Measurements from ENCODE around the gene IFI16.

The IFI16 gene

DNA sequence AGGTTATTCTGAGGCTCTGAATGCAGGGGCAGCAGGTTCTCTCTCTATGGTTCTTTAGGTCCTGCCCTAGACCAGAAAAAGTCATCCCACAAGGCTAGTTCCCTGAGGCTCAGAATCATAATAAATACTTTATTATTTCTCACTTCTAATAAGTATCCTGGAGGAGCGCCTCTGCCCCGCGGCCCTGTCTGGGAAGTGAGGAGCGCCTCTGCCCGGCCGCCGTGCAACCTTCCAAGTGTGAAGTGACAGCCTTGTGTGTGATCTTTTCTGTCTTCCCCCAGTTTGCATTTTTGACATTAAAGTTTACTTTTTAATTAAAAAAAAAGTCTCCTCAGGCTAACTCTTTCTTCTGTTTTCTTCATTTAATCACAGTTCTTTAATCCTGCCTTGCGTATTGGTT lies 55.4 kb downstream of the IFI16 start:
- H3K9me3 ChIP-seq (ENCODE audit: control insufficient read depth, insufficient read depth, low read length), result no peaks in the 10 kb centered on the region
- H3K36me3 ChIP-seq (ENCODE audit: insufficient read depth, low read length), result no peaks in the 10 kb centered on the region
- no peaks in the 10 kb centered on the region; the same call in 1 of the 2 replicates for H3K4me1 ChIP-seq (ENCODE audit: insufficient read depth, low read length)
- H3K9ac ChIP-seq (ENCODE audit: low read depth, low read length), result no peak overlapping the region

DNA sequence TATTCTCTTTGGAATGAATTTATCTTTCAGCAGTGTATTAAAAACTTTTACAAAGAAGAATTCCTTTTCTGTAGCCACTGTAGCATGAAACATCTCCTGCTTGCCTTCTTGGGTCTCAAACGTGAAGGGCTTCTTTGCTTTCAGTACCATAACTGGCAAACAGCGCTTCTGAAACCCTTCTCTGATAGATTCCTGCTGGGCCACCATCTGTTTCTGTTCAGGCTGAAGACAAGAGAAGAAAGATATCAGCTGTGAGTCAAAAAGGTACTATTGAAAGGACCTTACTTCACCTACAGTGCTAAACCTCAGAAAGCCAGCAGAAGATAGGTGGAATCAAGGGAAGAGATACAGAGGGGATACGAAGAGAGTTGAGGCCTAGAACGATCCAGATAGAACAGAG lies 56.4 kb downstream of the IFI16 start:
- Histone ChIP-seq H3K4me1 (ENCODE audit: insufficient read depth, low read length) (no peaks in the 10 kb centered on the region; the same call in 1 of the 2 replicates), H3K9ac (ENCODE audit: low read depth, low read length) (no peak overlapping the region), H3K36me3 (ENCODE audit: insufficient read depth, low read length) (no peaks in the 10 kb centered on the region), H3K9me3 (ENCODE audit: control insufficient read depth, insufficient read depth, low read length) (no peaks in the 10 kb centered on the region)

DNA sequence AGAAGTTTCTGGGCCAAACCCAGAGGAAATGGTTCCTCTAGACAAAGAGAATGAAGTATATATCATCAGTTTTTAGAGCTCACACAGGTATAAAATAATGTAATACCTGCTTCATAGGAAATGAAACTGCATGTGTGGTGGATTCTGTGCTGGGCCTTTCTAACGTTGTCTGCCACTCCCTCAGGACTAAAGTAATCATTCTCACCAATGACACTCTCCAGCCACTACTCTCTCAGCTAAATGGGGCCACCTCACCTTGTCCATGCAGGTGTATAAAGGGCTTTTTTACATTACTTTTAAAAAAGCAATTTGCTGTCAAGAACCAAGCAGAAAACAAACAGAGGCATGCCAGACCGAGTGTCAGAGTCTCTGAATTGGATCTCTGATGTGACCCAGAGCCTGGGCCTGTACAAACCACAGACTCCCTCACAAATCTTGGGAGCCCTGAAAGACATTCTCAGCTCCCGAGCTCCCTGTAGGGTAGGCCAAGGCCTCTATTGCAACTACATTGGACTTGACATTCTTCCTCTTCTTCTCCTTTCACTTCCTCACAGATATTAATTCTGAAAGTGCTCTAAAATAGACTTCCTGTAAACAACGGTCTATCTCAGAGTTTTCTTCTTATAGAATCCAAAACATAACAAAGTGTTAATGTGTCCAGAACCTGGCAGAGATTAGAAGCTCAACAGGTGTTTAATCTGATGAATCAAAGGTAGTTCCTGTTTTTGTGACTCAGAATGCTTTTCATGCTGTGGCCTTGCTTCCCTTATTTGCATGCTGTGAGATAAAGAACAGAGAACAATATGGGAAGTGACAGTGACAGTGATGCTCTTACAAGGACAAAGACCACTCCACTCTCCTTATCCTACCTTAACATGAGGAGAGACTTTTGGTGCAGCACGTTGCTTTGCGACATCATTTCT lies 58.3 kb downstream of the IFI16 start:
- Histone ChIP-seq H3K36me3 (ENCODE audit: insufficient read depth, low read length) (no peaks in the 10 kb centered on the region), H3K4me1 (ENCODE audit: insufficient read depth, low read length) (no peaks in the 10 kb centered on the region; the same call in 1 of the 2 replicates), H3K9ac (ENCODE audit: low read depth, low read length) (no peak overlapping the region), H3K9me3 (ENCODE audit: control insufficient read depth, insufficient read depth, low read length) (no peaks in the 10 kb centered on the region)

DNA sequence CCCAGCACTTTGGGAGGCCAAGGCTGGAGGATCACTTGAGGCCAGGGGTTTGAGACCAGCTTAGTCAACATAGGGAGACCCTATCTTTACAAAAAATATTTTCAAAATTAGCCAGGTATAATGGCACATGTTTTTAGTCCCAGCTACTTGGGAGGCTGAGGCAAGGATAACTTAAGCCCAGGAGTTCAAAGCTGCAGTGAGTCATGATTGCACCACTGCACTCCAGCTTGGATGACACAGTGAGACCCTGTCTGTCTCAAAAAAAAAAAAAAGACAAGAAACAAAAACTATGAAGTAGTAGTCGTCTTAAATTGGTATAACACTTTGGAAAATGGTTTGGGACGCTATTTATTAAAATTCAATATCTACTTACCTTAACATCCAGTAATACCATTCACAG lies 59.2 kb downstream of the IFI16 start:
- Histone ChIP-seq H3K36me3 (ENCODE audit: insufficient read depth, low read length) (no peaks in the 10 kb centered on the region), H3K9ac (ENCODE audit: low read depth, low read length) (no peak overlapping the region), H3K9me3 (ENCODE audit: control insufficient read depth, insufficient read depth, low read length) (no peaks in the 10 kb centered on the region), H3K4me1 (ENCODE audit: insufficient read depth, low read length) (no peaks in the 10 kb centered on the region; the same call in 1 of the 2 replicates)

DNA sequence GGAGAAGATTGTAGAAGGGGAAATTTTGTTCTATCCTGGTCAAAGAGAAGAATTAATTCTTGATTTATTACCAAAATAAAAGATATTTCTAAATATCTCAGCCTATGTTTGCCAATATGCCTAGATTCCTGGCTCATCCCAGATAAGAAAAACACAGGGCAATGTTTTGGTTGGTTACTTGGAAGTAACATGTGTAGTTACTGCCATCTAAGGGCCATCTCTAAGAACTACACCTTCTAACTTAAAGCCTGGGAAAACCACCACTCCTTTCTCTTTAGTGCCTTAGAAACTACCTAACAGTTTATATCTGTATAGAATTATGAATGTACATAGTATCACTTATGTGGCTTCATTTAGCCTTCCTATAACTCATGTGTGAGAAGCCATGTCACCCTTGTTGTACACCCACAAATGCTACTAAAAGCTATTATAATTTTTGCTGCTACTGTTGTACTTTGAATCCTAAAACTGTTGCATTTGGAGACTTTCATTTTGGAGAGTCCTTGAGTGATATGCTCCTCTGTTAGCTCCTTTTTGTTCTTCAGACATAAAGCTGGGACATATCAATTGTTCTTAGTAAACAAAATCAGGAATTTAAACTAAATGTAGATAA lies 62.4 kb downstream of the IFI16 start:
- Histone ChIP-seq H3K9me3 (ENCODE audit: control insufficient read depth, insufficient read depth, low read length) (no peaks in the 10 kb centered on the region), H3K4me1 (ENCODE audit: insufficient read depth, low read length) (no peaks in the 10 kb centered on the region; the same call in 1 of the 2 replicates), H3K9ac (ENCODE audit: low read depth, low read length) (no peak overlapping the region), H3K36me3 (ENCODE audit: insufficient read depth, low read length) (no peaks in the 10 kb centered on the region)

DNA sequence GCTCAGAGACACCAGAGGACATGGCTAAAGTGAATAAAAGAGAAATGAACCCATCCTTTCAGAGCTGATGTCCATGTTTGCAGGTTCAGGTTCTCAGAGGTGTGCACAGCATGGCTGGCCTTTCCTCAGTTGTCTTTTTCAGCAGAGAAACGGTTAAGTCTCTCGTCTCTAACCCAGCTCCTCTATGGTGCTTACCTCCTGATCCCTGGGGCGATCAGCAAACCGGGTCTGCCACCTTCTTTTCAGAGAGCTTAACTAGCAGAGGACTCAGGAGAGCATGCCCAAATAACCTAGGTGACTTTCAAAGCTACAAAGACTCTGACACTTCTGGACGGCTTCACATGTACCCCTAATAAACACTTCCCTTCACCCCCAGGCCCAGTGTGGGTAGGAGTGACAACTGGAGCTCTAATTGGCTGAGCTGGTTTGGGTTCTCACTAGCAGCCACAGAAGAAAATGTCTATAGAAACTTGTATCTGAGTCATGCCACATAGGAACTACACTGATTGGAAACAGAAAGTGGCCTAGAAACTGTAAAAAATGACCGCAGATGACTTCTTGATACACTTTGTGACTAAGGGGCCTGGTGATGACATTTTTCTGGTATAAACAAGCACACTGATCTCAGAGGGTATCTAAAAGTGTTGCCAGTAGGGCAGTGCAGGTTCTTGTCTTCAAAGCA lies 66.9 kb downstream of the IFI16 start, which contains the start of gene AIM2:
Gene AIM2, minus strand, starts transcription at position 329 of the 682 bp plus-strand sequence. CDS start 3,267 bp downstream, outside the sequence.
- Histone ChIP-seq H3K36me3 (ENCODE audit: insufficient read depth, low read length) (no peaks in the 10 kb centered on the region), H3K9ac (ENCODE audit: low read depth, low read length) (no peak within 1 kb of the TSS), H3K9me3 (ENCODE audit: control insufficient read depth, insufficient read depth, low read length) (no peaks in the 10 kb centered on the region)

DNA sequence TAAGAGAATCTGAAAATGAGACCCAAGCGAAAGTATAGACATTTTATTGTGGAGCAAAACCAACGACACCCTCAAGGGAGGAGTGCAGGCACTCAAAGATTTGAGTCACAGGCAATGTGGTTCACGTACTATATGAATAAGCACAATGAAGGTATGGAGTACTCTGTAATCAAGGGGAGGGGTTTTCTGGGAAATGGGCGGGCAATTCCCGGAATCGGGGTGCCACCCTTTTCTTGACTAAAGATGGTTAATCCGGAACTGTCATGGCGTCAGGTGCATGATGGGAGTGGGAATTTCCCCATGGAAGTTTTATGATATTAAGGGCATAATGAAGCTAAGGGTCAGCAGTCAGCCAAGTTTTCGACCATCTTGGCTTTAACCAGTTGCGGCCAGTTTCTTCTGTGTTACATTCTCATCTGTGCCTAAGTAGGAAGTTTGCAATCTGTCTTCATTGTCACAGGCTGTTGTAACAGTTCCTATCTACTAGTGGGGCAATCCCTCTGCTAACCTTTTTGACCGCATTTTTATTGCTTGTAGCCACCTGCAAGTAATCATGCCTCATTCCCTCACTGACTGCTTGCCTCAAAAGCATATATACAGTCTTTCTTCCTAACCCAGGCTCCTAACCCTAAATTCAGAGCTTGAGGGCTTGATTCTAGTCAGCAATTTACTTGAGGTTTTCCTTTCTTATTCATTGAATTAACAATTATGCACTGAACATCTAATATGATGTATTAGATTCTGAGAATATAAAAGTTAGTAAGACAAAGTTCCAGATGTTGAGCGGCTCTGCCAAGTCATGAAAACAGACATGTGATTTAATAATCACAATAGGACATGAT lies 67.6 kb downstream of the IFI16 start:
- Histone ChIP-seq H3K36me3 (ENCODE audit: insufficient read depth, low read length) (no peaks in the 10 kb centered on the region; the same call in 1 of the 2 replicates), H3K9me3 (ENCODE audit: control insufficient read depth, insufficient read depth, low read length) (no peaks in the 10 kb centered on the region), H3K4me1 (ENCODE audit: insufficient read depth, low read length) (no peaks in the 10 kb centered on the region), H3K9ac (ENCODE audit: low read depth, low read length) (no peak overlapping the region)

More for the DNA sequence above, 66.9 kb downstream of the IFI16 start, which contains the start of gene AIM2:
- no peaks in the 10 kb centered on the region for H3K4me1 ChIP-seq (ENCODE audit: insufficient read depth, low read length)

DNA sequence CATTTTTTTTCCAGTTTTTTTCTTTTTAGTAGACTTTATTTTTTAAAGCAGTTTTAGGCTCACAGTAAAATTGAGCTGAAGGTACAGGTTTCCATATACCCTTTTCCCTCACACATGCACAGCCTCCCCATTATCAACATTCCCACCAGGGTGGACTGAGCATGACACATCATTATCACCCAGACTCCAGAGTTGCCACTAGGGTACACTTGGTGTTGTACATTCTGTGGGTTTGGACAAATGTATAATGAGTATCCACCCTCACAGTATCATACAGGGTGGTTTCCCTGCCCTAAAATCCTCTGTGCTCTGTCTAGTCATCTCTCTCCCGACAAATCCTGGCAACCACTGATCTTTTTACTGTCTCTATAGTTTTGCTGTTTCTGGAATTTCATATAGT lies 69.8 kb downstream of the IFI16 start:
- Histone ChIP-seq H3K9ac (ENCODE audit: low read depth, low read length) (no peak overlapping the region), H3K9me3 (ENCODE audit: control insufficient read depth, insufficient read depth, low read length) (no peaks in the 10 kb centered on the region), H3K4me1 (ENCODE audit: insufficient read depth, low read length) (no peaks in the 10 kb centered on the region), H3K36me3 (ENCODE audit: insufficient read depth, low read length) (no peaks in the 10 kb centered on the region; the same call in 1 of the 2 replicates)

DNA sequence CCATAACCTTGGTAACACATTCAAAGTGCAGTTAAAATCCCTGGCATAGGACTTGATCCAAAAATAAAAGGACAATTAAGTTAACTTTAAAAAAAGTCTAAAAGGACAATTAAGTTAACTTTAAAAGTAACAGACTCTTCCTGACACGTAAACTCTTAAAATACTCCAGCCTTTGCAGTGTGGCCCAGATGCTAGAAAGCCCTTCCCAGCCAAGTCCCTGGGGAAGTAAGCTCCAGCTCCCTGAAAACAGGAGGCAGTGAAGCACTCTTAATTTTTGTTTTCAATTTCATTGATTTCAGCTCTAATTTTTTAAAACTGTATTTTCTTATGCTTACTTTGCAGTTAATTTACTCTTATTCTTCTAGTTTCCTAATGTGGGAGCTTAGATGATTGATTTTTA lies 71.9 kb downstream of the IFI16 start:
- no peaks in the 10 kb centered on the region for H3K9me3 ChIP-seq (ENCODE audit: control insufficient read depth, insufficient read depth, low read length)
- H3K36me3 ChIP-seq (ENCODE audit: insufficient read depth, low read length), result no peaks in the 10 kb centered on the region; the same call in 1 of the 2 replicates
- H3K9ac ChIP-seq (ENCODE audit: low read depth, low read length), result no peak overlapping the region
- H3K4me1 ChIP-seq (ENCODE audit: insufficient read depth, low read length), result no peaks in the 10 kb centered on the region

DNA sequence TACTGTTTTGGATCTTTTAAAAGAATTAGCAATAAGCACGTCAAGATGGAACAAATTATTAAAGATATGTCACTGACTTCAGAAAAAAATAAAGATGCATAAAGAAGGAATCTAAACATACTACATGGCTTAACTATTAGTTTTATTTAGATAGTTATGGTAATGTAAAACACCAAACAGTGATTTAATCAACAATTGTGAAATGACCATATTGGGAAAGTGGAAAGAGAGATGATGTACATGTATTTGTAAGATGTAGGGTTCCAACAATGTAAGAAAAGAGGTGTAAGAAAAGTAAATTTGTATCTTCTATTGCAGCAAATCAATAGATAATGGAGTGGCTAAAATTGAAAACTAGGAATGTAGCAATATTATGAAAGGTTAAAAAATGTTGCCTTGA lies 73.3 kb downstream of the IFI16 start:
- no peaks in the 10 kb centered on the region for H3K4me1 ChIP-seq (ENCODE audit: insufficient read depth, low read length)
- H3K9me3 ChIP-seq (ENCODE audit: control insufficient read depth, insufficient read depth, low read length), result no peaks in the 10 kb centered on the region
- no peaks in the 10 kb centered on the region; the same call in 1 of the 2 replicates for H3K36me3 ChIP-seq (ENCODE audit: insufficient read depth, low read length)
- H3K9ac ChIP-seq (ENCODE audit: low read depth, low read length), result no peak overlapping the region

DNA sequence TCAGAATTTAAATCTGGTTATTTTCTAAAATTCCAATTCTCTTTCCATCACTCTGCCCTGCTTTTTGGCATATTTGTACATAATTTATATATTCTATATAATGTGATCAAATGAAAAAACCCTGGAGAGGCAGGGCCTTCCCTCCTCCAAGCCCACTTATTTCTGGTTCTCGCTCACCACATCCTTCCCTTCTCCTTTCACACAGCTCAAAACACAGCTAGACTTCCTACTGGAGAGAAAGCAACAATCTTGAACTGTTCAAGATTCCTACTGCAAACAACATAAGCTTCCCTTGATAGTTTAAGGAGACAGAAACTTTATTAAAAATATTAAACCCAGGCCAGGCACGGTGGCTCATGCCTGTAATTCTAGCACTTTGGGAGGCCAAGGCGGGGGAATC lies 74.4 kb downstream of the IFI16 start:
- Histone ChIP-seq H3K9ac (ENCODE audit: low read depth, low read length) (no peak overlapping the region), H3K4me1 (ENCODE audit: insufficient read depth, low read length) (no peaks in the 10 kb centered on the region), H3K36me3 (ENCODE audit: insufficient read depth, low read length) (no peaks in the 10 kb centered on the region; the same call in 1 of the 2 replicates), H3K9me3 (ENCODE audit: control insufficient read depth, insufficient read depth, low read length) (no peaks in the 10 kb centered on the region)

DNA sequence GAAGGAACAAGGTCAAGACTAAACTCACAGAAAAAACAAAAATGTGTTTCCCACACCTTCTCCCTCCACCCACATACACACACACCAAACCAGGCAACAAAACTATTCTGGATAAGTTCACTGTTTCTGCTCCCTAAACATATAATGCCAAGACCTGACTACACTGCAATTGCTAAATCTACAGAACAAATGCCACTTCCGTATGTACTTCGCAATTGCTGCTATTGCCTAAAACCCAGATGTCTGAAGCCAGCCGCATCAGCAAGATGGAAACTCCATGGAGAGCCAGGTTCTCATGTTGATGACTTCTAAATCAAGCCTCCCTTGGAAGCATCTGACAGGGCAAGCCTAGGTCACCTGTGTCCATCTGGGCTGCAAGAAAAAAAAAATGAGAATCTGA lies 75.2 kb downstream of the IFI16 start:
- Histone ChIP-seq H3K9ac (ENCODE audit: low read depth, low read length) (no peak overlapping the region), H3K4me1 (ENCODE audit: insufficient read depth, low read length) (no peaks in the 10 kb centered on the region), H3K9me3 (ENCODE audit: control insufficient read depth, insufficient read depth, low read length) (no peaks in the 10 kb centered on the region), H3K36me3 (ENCODE audit: insufficient read depth, low read length) (no peaks in the 10 kb centered on the region; the same call in 1 of the 2 replicates)

DNA sequence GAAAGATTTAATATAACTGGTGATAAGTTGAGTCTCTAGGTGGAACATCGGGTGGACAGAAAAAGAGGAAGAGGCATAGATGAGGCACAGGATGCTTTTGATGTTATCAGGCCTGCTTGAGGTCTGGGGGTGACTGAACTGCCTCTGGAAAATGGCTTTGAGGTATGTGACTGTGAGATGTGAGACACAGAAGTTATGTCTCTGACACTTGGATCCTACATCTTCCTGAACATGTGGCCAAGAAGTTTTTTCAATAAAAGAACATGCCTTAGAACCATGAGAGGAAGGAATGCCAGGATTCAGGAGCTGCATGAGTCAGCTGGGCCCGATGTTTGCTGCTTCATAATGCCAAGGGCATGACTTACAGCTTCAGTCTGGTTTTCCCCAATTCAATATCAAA lies 78.3 kb downstream of the IFI16 start:
- Histone ChIP-seq H3K9ac (ENCODE audit: low read depth, low read length) (no peak overlapping the region), H3K4me1 (ENCODE audit: insufficient read depth, low read length) (no peaks in the 10 kb centered on the region), H3K36me3 (ENCODE audit: insufficient read depth, low read length) (no peaks in the 10 kb centered on the region), H3K9me3 (ENCODE audit: control insufficient read depth, insufficient read depth, low read length) (no peaks in the 10 kb centered on the region)

All from ES-I3 (cell line).